WTC11 (cell line): ENCODE data around the gene CCDC185. TPM values are rescaled to one million over a fixed set of nuclear protein-coding genes. Genes with fewer than 3 reads are reported as not detected.

Experiments used
- ATAC-seq: fragments of 200-7000 bp; cut with Tn5 transposase; 2 replicates; pipeline ENCODE4 v1.10.0; 2021; ENCODE audit warnings: mild to moderate bottlenecking, moderate library complexity
- CTCF ChIA-PET: fragments of 300-600 bp; sonication (Branson Sonifier 250); formaldehyde crosslinking; loops from one replicate; lab custom pipeline; 2021; ENCODE audit warnings: antibody characterized with exemption; lab: Charles Lee
- POLR2A ChIA-PET: fragments of 350-600 bp; sonication (Branson Sonifier 250); formaldehyde crosslinking; loops from one replicate; lab custom pipeline; 2021; ENCODE audit warnings: antibody characterized with exemption; lab: Charles Lee
- DNase-seq: peaks from one replicate; pipeline ENCODE4 v3.0.0; 2021; ENCODE audit warnings: low spot score
- H3K27ac Mint-ChIP-seq: 2 replicates; pipeline ENCODE4 v1.8.0; 2021; ENCODE audit warnings: mixed read lengths
- H3K27me3 Mint-ChIP-seq: 2 replicates; pipeline ENCODE4 v1.8.0; 2021; ENCODE audit warnings: low read depth, mild to moderate bottlenecking, moderate library complexity, mixed read lengths
- H3K36me3 Mint-ChIP-seq: 2 replicates; pipeline ENCODE4 v1.8.0; 2021; ENCODE audit warnings: mixed read lengths
- H3K4me1 Mint-ChIP-seq: 2 replicates; pipeline ENCODE4 v1.8.0; 2022; ENCODE audit warnings: mixed read lengths
- H3K4me3 Mint-ChIP-seq: 2 replicates; pipeline ENCODE4 v1.8.0; 2021; ENCODE audit warnings: mild to moderate bottlenecking, moderate library complexity, mixed read lengths
- H3K9me3 Mint-ChIP-seq: 2 replicates; pipeline ENCODE4 v1.8.0; 2021; ENCODE audit warnings: mixed read lengths
- ATF6 ChIP-seq: sonication (generic); formaldehyde crosslinking; IDR thresholded peaks from 2 replicates; pipeline ENCODE4 v1.8.1; 2023; ENCODE audit warnings: mild to moderate bottlenecking, missing genetic modification reagents
- E2F5 ChIP-seq: sonication (generic); formaldehyde crosslinking; IDR thresholded peaks from 2 replicates; pipeline ENCODE4 v1.8.1; 2022; ENCODE audit warnings: mild to moderate bottlenecking, moderate library complexity, missing genetic modification reagents
- ETV6 ChIP-seq: sonication (generic); formaldehyde crosslinking; IDR thresholded peaks from 2 replicates; pipeline ENCODE4 v1.8.1; 2022; ENCODE audit warnings: mild to moderate bottlenecking, missing genetic modification reagents
- FOXP1 ChIP-seq: sonication (generic); formaldehyde crosslinking; IDR thresholded peaks from 2 replicates; pipeline ENCODE4 v1.8.0; 2022; ENCODE audit warnings: missing genetic modification reagents, mild to moderate bottlenecking, moderate library complexity, borderline replicate concordance
- GABPB1 ChIP-seq: sonication (generic); formaldehyde crosslinking; IDR thresholded peaks from 2 replicates; pipeline ENCODE4 v1.8.1; 2023; ENCODE audit warnings: mild to moderate bottlenecking, missing genetic modification reagents
- HMGA2 ChIP-seq: fragments of 250-450 bp; sonication (Bioruptor Pico); IDR thresholded peaks from 2 replicates; pipeline ENCODE4 v1.4.0; 2021; ENCODE audit warnings: mild to moderate bottlenecking, moderate library complexity
- IRF1 ChIP-seq: sonication (generic); formaldehyde crosslinking; IDR thresholded peaks from 2 replicates; pipeline ENCODE4 v1.8.0; 2023; ENCODE audit warnings: missing genetic modification reagents
- IRF2 ChIP-seq: sonication (generic); formaldehyde crosslinking; IDR thresholded peaks from 2 replicates; pipeline ENCODE4 v1.8.0; 2022; ENCODE audit warnings: low read depth, missing genetic modification reagents, borderline replicate concordance
- KAT7 ChIP-seq: sonication (generic); formaldehyde crosslinking; IDR thresholded peaks from 2 replicates; pipeline ENCODE4 v1.8.1; 2023; ENCODE audit warnings: missing genetic modification reagents, mild to moderate bottlenecking, borderline replicate concordance
- MAX ChIP-seq: sonication (generic); formaldehyde crosslinking; IDR thresholded peaks from 2 replicates; pipeline ENCODE4 v1.8.0; 2022; ENCODE audit warnings: mild to moderate bottlenecking, missing genetic modification reagents
- MLX ChIP-seq: sonication (generic); formaldehyde crosslinking; IDR thresholded peaks from 2 replicates; pipeline ENCODE4 v1.8.1; 2023; ENCODE audit warnings: mild to moderate bottlenecking, missing genetic modification reagents, moderate library complexity
- MXD4 ChIP-seq: fragments of 250-450 bp; sonication (Bioruptor Pico); IDR thresholded peaks from 2 replicates; pipeline ENCODE4 v1.8.0; 2021; ENCODE audit warnings: mild to moderate bottlenecking, moderate library complexity, borderline replicate concordance
- NFATC4 ChIP-seq: fragments of 250-450 bp; sonication (Bioruptor Pico); IDR thresholded peaks from 2 replicates; pipeline ENCODE4 v1.9.0; 2021; ENCODE audit warnings: mild to moderate bottlenecking
- OVOL2 ChIP-seq: fragments of 250-450 bp; sonication (Bioruptor Pico); IDR thresholded peaks from 2 replicates; pipeline ENCODE4 v1.9.0; 2021; ENCODE audit warnings: mild to moderate bottlenecking, borderline replicate concordance
- PRDM15 ChIP-seq: sonication (generic); formaldehyde crosslinking; IDR thresholded peaks from 2 replicates; pipeline ENCODE4 v1.8.0; 2022; ENCODE audit warnings: missing genetic modification reagents
- PRRX2 ChIP-seq: fragments of 250-450 bp; sonication (Bioruptor Pico); IDR thresholded peaks from 2 replicates; pipeline ENCODE4 v1.8.0; 2021; ENCODE audit warnings: mild to moderate bottlenecking
- RORB ChIP-seq: fragments of 250-450 bp; sonication (Bioruptor Pico); IDR thresholded peaks from 2 replicates; pipeline ENCODE4 v1.9.0; 2021; ENCODE audit warnings: mild to moderate bottlenecking
- SMAD4 ChIP-seq: sonication (generic); formaldehyde crosslinking; IDR thresholded peaks from 2 replicates; pipeline ENCODE4 v1.8.0; 2022; ENCODE audit warnings: mild to moderate bottlenecking, missing genetic modification reagents
- STAT6 ChIP-seq: sonication (generic); formaldehyde crosslinking; conservative IDR thresholded peaks from 2 replicates; pipeline ENCODE4 v1.8.1; 2023; ENCODE audit warnings: mild to moderate bottlenecking, low read depth, missing genetic modification reagents, moderate library complexity
- ZMAT4 ChIP-seq: fragments of 250-450 bp; sonication (Bioruptor Pico); IDR thresholded peaks from 2 replicates; pipeline ENCODE4 v1.9.0; 2021; ENCODE audit warnings: mild to moderate bottlenecking
- ZNF219 ChIP-seq: sonication (generic); formaldehyde crosslinking; IDR thresholded peaks from 2 replicates; pipeline ENCODE4 v1.8.0; 2023; ENCODE audit warnings: missing genetic modification reagents, mild to moderate bottlenecking, borderline replicate concordance
- ZNF232 ChIP-seq: sonication (generic); formaldehyde crosslinking; IDR thresholded peaks from 2 replicates; pipeline ENCODE4 v1.8.0; 2022; ENCODE audit warnings: mild to moderate bottlenecking, missing genetic modification reagents
- ZNF263 ChIP-seq: sonication (generic); formaldehyde crosslinking; IDR thresholded peaks from 2 replicates; pipeline ENCODE4 v1.8.1; 2022; ENCODE audit warnings: low read depth, mild to moderate bottlenecking, moderate library complexity, missing genetic modification reagents
- ZNF396 ChIP-seq: fragments of 250-450 bp; sonication (Bioruptor Pico); IDR thresholded peaks from 2 replicates; pipeline ENCODE4 v1.8.0; 2021; ENCODE audit warnings: mild to moderate bottlenecking, moderate library complexity, borderline replicate concordance
- total RNA-seq: library from RNA; stranded (reverse); gene quantifications from 3 replicates; pipeline ENCODE4 v1.2.3, GENCODE V29; 2021

Gene CCDC185
- total RNA-seq, 1 experiment from 2014 or later, result not detected

- CTCF ChIA-PET, result interaction anchor here (1.6 to 2.2 kb wide), 2 partner anchors 217 to 334 kb away, joined by 5 to 8 read pairs; no protein-coding TSS in a partner anchor
- no peak overlapping the region for H3K4me3 Mint-ChIP-seq
- TF ChIP-seq PRDM15 (CRISPR knock-in tag), result no peak
- TF ChIP-seq E2F5 (CRISPR knock-in tag), result no peak
- TF ChIP-seq SMAD4 (CRISPR knock-in tag), result no peak
- TF ChIP-seq RORB (CRISPR knock-in tag), result no peak
- TF ChIP-seq ZNF232, result no peak
- no peak for TF ChIP-seq MAX
- TF ChIP-seq ZNF396, result no peak
- no peak for TF ChIP-seq ETV6
- TF ChIP-seq KAT7 (CRISPR knock-in tag), result no peak
- TF ChIP-seq ZMAT4 (CRISPR knock-in tag), result no peak
- POLR2A ChIA-PET, result no interaction called here
- H3K4me1 Mint-ChIP-seq, result peaks cover 7% of the 10 kb centered on the region; the same call in 1 of the 2 replicates
- DNase-seq (no peak), ATAC-seq (no peak)
- no peaks in the 10 kb centered on the region for H3K36me3 Mint-ChIP-seq
- no peak overlapping the region for H3K27ac Mint-ChIP-seq
- H3K9me3 Mint-ChIP-seq, result no peaks in the 10 kb centered on the region
- H3K27me3 Mint-ChIP-seq, result no peaks in the 10 kb centered on the region
Observed at GRCh38 chr1:223350361-223350908, 42.8 kb upstream of the CCDC185 start.

- ATAC-seq (no peak), DNase-seq (no peak)
- Mint-ChIP-seq H3K27ac (no peak overlapping the region), H3K4me1 (peaks cover 7% of the 10 kb centered on the region; the same call in 1 of the 2 replicates), H3K4me3 (no peak overlapping the region), H3K36me3 (no peaks in the 10 kb centered on the region), H3K27me3 (no peaks in the 10 kb centered on the region), H3K9me3 (no peaks in the 10 kb centered on the region)
- CTCF ChIA-PET, result no interaction called here
- POLR2A ChIA-PET, result interaction anchor here (1.1 kb wide), 1 partner anchor 11 kb away, joined by 3 read pairs; the partner anchor contains the start of gene SUSD4
- no peak for TF ChIP-seq ZNF219 (CRISPR knock-in tag)
- TF ChIP-seq E2F5 (CRISPR knock-in tag), result no peak
- no peak for TF ChIP-seq OVOL2 (CRISPR knock-in tag)
- no peak for TF ChIP-seq HMGA2 (CRISPR knock-in tag)
- TF ChIP-seq FOXP1 (CRISPR knock-in tag), result no peak
- no peak for TF ChIP-seq ATF6
- no peak for TF ChIP-seq NFATC4 (CRISPR knock-in tag)
- no peak for TF ChIP-seq IRF1
- no peak for TF ChIP-seq PRRX2 (CRISPR knock-in tag)
- no peak for TF ChIP-seq ZNF263 (CRISPR knock-in tag)
- no peak for TF ChIP-seq IRF2 (CRISPR knock-in tag)
- no peak for TF ChIP-seq RORB (CRISPR knock-in tag)
- TF ChIP-seq MXD4 (CRISPR knock-in tag), result no peak
- no peak for TF ChIP-seq MLX (CRISPR knock-in tag)
- TF ChIP-seq GABPB1 (CRISPR knock-in tag), result no peak
- no peak for TF ChIP-seq STAT6 (CRISPR knock-in tag)
Observed at GRCh38 chr1:223352944-223353343, 40.3 kb upstream of the CCDC185 start.
